Retinal pigment epithelial cell (primary cell): ENCODE data around the gene BTG4.

Experiments used
- DNase-seq: peaks from one replicate; pipeline ENCODE4 v3.0.0-alpha.2; 2010; ENCODE audit warnings: low read depth
- H3K4me3 ChIP-seq: 2 replicates; pipeline ENCODE4 v1.5.1; 2011; ENCODE audit warnings: mild to moderate bottlenecking, low read length, control low read depth, moderate library complexity
- TF ChIP-seq, protein P1 (sequence below): conservative IDR thresholded peaks from 2 replicates; pipeline ENCODE4 v1.5.1; 2011; ENCODE audit warnings: low read depth, low read length, control low read depth, inconsistent platforms

Gene BTG4

GRCh38 chr11:111526501-111526900, 14.3 kb upstream of the BTG4 start:
- TF ChIP-seq, protein P1, sequence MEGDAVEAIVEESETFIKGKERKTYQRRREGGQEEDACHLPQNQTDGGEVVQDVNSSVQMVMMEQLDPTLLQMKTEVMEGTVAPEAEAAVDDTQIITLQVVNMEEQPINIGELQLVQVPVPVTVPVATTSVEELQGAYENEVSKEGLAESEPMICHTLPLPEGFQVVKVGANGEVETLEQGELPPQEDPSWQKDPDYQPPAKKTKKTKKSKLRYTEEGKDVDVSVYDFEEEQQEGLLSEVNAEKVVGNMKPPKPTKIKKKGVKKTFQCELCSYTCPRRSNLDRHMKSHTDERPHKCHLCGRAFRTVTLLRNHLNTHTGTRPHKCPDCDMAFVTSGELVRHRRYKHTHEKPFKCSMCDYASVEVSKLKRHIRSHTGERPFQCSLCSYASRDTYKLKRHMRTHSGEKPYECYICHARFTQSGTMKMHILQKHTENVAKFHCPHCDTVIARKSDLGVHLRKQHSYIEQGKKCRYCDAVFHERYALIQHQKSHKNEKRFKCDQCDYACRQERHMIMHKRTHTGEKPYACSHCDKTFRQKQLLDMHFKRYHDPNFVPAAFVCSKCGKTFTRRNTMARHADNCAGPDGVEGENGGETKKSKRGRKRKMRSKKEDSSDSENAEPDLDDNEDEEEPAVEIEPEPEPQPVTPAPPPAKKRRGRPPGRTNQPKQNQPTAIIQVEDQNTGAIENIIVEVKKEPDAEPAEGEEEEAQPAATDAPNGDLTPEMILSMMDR = no peak
- no peak for DNase-seq
- no peak overlapping the region for H3K4me3 ChIP-seq

GRCh38 chr11:111525456-111525855, 13.3 kb upstream of the BTG4 start:
- TF ChIP-seq, protein P1 = no peak
- no peak for DNase-seq
- no peak overlapping the region for H3K4me3 ChIP-seq

GRCh38 chr11:111524056-111524455, 11.9 kb upstream of the BTG4 start:
- H3K4me3 ChIP-seq = no peak overlapping the region
- TF ChIP-seq, protein P1 = no peak
- DNase-seq = no peak

DNA sequence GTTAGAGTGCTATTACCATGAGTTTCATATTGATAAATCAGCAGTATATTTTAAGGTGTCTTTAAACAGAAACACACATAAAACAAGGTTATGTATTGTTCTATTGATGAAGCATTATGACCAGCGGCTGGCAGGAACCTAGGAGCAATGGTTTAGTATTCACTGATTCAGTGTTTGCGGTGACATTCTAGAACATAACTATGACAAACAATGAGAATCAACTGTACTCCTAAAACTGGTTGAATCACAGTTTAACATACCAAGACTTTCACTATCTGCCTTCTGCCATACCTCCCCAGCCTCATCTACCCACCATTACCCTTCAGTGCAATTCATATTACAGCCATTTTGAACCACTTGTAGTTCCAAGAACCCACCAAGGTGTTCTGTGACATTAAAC, 11.2 kb upstream of the BTG4 start:
- H3K4me3 ChIP-seq = no peak overlapping the region
- DNase-seq = no peak
- TF ChIP-seq, protein P1 = no peak

DNA sequence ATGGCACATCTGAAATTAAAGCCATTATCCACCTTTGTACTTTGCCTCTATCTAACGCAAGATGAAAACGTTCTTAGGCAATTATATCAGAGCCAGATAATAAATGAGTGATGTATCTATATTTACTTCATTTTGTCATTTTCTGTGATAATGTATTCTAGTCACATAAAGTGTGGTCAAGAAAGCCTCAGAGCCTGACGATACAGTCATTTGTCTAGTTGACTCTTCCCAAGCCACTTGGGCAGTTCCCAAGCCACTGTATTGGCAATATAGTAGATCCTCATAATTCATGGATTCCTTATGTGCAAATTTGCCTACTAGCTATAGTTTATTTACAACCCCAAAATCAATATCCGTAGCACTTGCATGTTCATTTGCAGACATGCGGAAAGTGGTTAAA, 10.2 kb upstream of the BTG4 start:
- H3K4me3 ChIP-seq = no peak overlapping the region
- TF ChIP-seq, protein P1 = no peak
- no peak for DNase-seq

DNA sequence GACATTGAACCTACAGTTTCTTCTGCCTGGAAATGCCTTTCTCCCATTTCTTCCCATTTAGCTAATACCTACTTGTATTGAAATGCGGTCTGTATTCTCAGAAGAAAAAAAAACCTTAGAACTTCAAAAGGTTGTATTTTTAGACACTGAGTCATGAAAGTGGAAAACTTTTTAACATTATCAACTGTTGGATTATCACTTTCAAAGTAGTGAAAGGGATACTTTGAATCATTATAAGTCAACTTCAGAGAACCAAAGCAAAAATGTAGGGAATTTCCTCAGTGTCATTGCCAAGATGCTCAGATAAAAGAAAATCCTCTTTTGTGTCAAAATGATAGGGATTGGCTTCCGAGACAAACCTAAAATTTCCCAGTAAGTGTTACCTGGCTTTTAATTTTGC, 8.9 kb upstream of the BTG4 start:
- TF ChIP-seq, protein P1 = no peak
- no peak overlapping the region for H3K4me3 ChIP-seq
- no peak for DNase-seq

DNA sequence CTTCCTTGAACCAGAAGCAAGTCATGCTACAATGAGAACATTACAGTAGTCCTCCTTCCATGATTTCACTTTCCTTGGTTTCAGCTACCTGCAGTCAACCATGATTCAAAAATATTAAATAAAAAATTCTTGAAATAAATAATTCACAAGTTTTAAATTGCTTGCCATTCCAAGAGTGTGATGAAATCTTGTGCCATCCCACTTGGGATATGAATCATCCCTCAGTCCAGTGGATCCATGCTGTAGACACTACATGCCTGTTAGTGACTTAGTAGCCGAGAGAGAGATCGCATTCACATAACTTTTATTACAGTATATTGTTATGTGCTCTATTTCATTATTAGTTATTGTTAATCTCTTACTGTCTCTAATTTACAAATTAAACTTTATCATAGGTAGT, 8.4 kb upstream of the BTG4 start:
- TF ChIP-seq, protein P1 = no peak
- DNase-seq = no peak
- H3K4me3 ChIP-seq = no peak overlapping the region
